HG02938 (cell line): ENCODE measurements around the gene GP1BA.
"Not testable (repeated sequence)": the region's sequence is repeated elsewhere in the genome, so short reads cannot be mapped to it uniquely, and the experiment has no call there.

Experiments used
- ATAC-seq: cut with Tn5 transposase; IDR thresholded peaks from one replicate; pipeline ENCODE4 v1.9.1; 2021; ENCODE audit warnings: mild to moderate bottlenecking, moderate library complexity; ENCODE audit not compliant: unreplicated experiment

Gene GP1BA

GRCh38 chr17:4901108-4901647, 30.9 kb upstream of the GP1BA start:
- ATAC-seq, result no peak

- ATAC-seq, result no peak
Observed at GRCh38 chr17:4901648-4902344, 30.3 kb upstream of the GP1BA start.

- no peak for ATAC-seq
Observed at GRCh38 chr17:4902540-4902939, 29.5 kb upstream of the GP1BA start.

GRCh38 chr17:4903051-4903818, 28.8 kb upstream of the GP1BA start, which contains the start of gene CHRNE:
TSS of gene CHRNE (minus strand) at chr17:4903098. CDS start at chr17:4903063, 35 bp downstream.
- ATAC-seq, result no peak

- ATAC-seq, result not testable (repeated sequence)
Observed at GRCh38 chr17:4906642-4907041, 25.4 kb upstream of the GP1BA start.

- ATAC-seq, result no peak
Observed at GRCh38 chr17:4908301-4908700, 23.8 kb upstream of the GP1BA start.

GRCh38 chr17:4908711-4909496, 23.2 kb upstream of the GP1BA start:
- no peak for ATAC-seq

GRCh38 chr17:4913994-4914393, 18.1 kb upstream of the GP1BA start:
- ATAC-seq, result no peak

GRCh38 chr17:4914551-4914950, 17.5 kb upstream of the GP1BA start:
- not testable (repeated sequence) for ATAC-seq

- ATAC-seq, result no peak
Observed at GRCh38 chr17:4919511-4920047, 12.5 kb upstream of the GP1BA start.

GRCh38 chr17:4920351-4921048, 11.6 kb upstream of the GP1BA start:
- no peak for ATAC-seq

- no peak for ATAC-seq
Observed at GRCh38 chr17:4921320-4921719, 10.8 kb upstream of the GP1BA start.

GRCh38 chr17:4926577-4927335, 5.3 kb upstream of the GP1BA start:
- not testable (repeated sequence) for ATAC-seq

GRCh38 chr17:4928881-4929280, 3.2 kb upstream of the GP1BA start:
- ATAC-seq, result no peak

- no peak for ATAC-seq
Observed at GRCh38 chr17:4932756-4933155, 679 bp downstream of the GP1BA start.

- ATAC-seq, result no peak
Observed at GRCh38 chr17:4933646-4934045, 1.6 kb downstream of the GP1BA start.

GRCh38 chr17:4934173-4934979, 2.3 kb downstream of the GP1BA start:
- ATAC-seq, result no peak

- ATAC-seq, result no peak
Observed at GRCh38 chr17:4935650-4936049, 3.6 kb downstream of the GP1BA start.

- ATAC-seq, result no peak
Observed at GRCh38 chr17:4936436-4936835, 4.4 kb downstream of the GP1BA start.
